K562 (cell line): Measurements from ENCODE around the gene TMEM222. TPM values are rescaled to one million over a fixed set of nuclear protein-coding genes. Genes with fewer than 3 reads are reported as not detected.
A peak's percentile ranks its signal among the peaks of the same experiment; 100 is the strongest.

Experiments used
- BRD4 ChIP-seq: fragments of 200-600 bp; sonication (generic); IDR thresholded peaks from 2 replicates; pipeline ENCODE4 v1.6.1; 2017; ENCODE audit warnings: inconsistent platforms
- EHMT2 ChIP-seq: fragments of 450-650 bp; IDR thresholded peaks from 2 replicates; pipeline ENCODE4 v1.6.1; 2018; ENCODE audit warnings: antibody characterized with exemption
- ELF1 ChIP-seq: fragments of 200-800 bp; sonication (Bioruptor generic); IDR thresholded peaks from 2 replicates; pipeline ENCODE4 v1.6.1; 2016; ENCODE audit warnings: missing genetic modification characterization, missing compliant biosample characterization
- EP300 ChIP-seq: IDR thresholded peaks from 2 replicates; pipeline ENCODE4 v1.6.1; 2012; ENCODE audit warnings: low read length, improper control_type of control experiment
- GABPB1 ChIP-seq: sonication (generic); formaldehyde crosslinking; IDR thresholded peaks from 2 replicates; pipeline ENCODE4 v1.8.0; 2022; ENCODE audit warnings: mild to moderate bottlenecking, missing genetic modification reagents
- HDAC6 ChIP-seq: IDR thresholded peaks from 2 replicates; pipeline ENCODE4 v1.6.1; 2012; ENCODE audit warnings: low read depth, mild to moderate bottlenecking, control low read depth, inconsistent platforms, low read length, moderate library complexity
- KDM5B ChIP-seq: fragments of 200-600 bp; sonication (generic); IDR thresholded peaks from 2 replicates; pipeline ENCODE4 v1.6.1; 2012; ENCODE audit warnings: low read depth, mild to moderate bottlenecking, moderate library complexity, low read length, control low read depth, inconsistent platforms; ENCODE audit not compliant: insufficient replicate concordance
- MBD2 ChIP-seq: sonication (generic); IDR thresholded peaks from 2 replicates; pipeline ENCODE4 v1.6.1; 2016; ENCODE audit warnings: low read depth, borderline replicate concordance
- POLR2G ChIP-seq: fragments of 200-400 bp; formaldehyde crosslinking; IDR thresholded peaks from 2 replicates; pipeline ENCODE4 v1.6.1; 2017; ENCODE audit warnings: low read depth, mild to moderate bottlenecking, antibody characterized with exemption, low read length, moderate library complexity
- RBM25 ChIP-seq: fragments of 200-400 bp; formaldehyde crosslinking; IDR thresholded peaks from 2 replicates; pipeline ENCODE4 v1.6.1; 2018; ENCODE audit warnings: low read length, low read depth, moderate library complexity; ENCODE audit not compliant: severe bottlenecking
- ZBED1 ChIP-seq: IDR thresholded peaks from 2 replicates; pipeline ENCODE4 v1.6.1; 2014
- ZBTB7A ChIP-seq: IDR thresholded peaks from 2 replicates; pipeline ENCODE4 v1.6.1; 2011; ENCODE audit warnings: low read depth, mild to moderate bottlenecking, low read length, moderate library complexity, borderline replicate concordance; ENCODE audit not compliant: control insufficient read depth
- ZNF184 ChIP-seq: sonication (generic); formaldehyde crosslinking; IDR thresholded peaks from 2 replicates; pipeline ENCODE4 v1.5.0; 2020; ENCODE audit warnings: missing genetic modification reagents
- ZNF217 ChIP-seq: sonication (generic); formaldehyde crosslinking; IDR thresholded peaks from 2 replicates; pipeline ENCODE4 v1.8.0; 2022; ENCODE audit warnings: mild to moderate bottlenecking, missing genetic modification reagents
- ZNF263 ChIP-seq: sonication (generic); formaldehyde crosslinking; IDR thresholded peaks from 2 replicates; pipeline ENCODE4 v1.8.0; 2022; ENCODE audit warnings: mild to moderate bottlenecking, missing genetic modification reagents, borderline replicate concordance
- ZNF507 ChIP-seq: conservative IDR thresholded peaks from 2 replicates; pipeline ENCODE4 v1.6.1; 2017; ENCODE audit warnings: missing genetic modification characterization, missing compliant biosample characterization
- polyA plus RNA-seq, 8 experiments: library from polyadenylated mRNA; depleted of rRNA in 4 of 8; stranded (reverse) in 5 of 8; unstranded in 3 of 8; fragments of >200 nt; fragmentation: Nextera tagmentation in 2 of 8; fragmentation: Illumina TruSeq in 1 of 8; extraction: Ambion mirVana in 2 of 8; extraction: Trizol in 1 of 8; gene quantifications; 2 replicates each; pipeline versions ENCODE4 v1.2.1 to v1.2.3, GENCODE V29; 2011 to 2014; ENCODE audit warnings: inconsistent platforms in 1 of 8, missing spikeins in 1 of 8
- total RNA-seq, 7 experiments: library from RNA; depleted of rRNA in 6 of 7; stranded (reverse); fragments of >200 nt in 6 of 7; fragmentation: Illumina TruSeq in 2 of 7; extraction: Trizol in 2 of 7; gene quantifications; 2 replicates each; pipeline versions ENCODE4 v1.2.1 to v1.2.3, GENCODE V29; 2011 to 2021; ENCODE audit warnings: low replicate concordance in 1 of 7
- TF ChIP-seq, protein P1 (sequence below): sonication (generic); formaldehyde crosslinking; IDR thresholded peaks from 2 replicates; pipeline ENCODE4 v1.8.0; 2022; ENCODE audit warnings: missing genetic modification reagents, mild to moderate bottlenecking, borderline replicate concordance
- TF ChIP-seq, protein P2 (sequence below): fragments of 450-650 bp; formaldehyde crosslinking; IDR thresholded peaks from 2 replicates; pipeline ENCODE4 v1.4.0; 2020; ENCODE audit warnings: mild to moderate bottlenecking, mixed read lengths

The TMEM222 gene
- total and polyA plus RNA-seq, 9 of the 15 experiments (the other 6 are each of a cell fraction or from before 2014, with no cell fraction given): 6.9 to 48.0 (median 32.8) TPM

DNA sequence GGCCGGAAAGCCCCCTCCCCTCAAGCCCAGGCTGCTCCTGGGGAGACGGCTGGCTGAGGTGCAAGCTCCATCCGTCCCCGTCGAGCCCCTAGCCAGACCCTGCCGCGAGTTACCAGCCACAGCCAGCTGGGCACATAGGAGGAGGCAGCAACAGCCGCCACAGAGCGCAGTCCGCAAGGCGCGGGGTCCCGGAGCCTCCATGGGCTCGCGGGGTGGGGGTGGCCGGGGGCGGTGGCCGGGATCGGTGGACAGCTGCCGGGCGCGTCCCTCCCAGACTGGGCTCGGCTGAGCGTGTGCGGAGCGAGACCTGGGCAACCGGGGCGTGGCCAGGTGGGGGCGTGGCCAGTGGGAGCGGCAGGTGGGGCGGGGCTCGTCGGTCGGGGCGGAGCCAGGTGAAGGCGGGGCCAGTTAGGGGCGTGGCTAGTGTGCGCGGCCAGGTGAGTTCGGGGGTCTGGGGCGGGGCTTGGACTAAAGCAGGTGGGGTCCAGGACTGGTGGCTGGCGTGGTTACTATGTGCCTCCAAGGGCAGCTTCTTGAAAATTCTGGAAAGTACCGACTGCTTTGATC, 61.2 kb downstream of the TMEM222 start, which contains the start of gene CD164L2 (continued):
- TF ChIP-seq ZNF217 (no peak), POLR2G (peak; percentile 66), EHMT2 (no peak), BRD4 (no peak), MBD2 (no peak), ZNF184 (CRISPR knock-in tag) (no peak), ZBED1 (no peak), HDAC6 (no peak), EP300 (no peak), ZNF263 (CRISPR knock-in tag) (no peak), ELF1 (tag) (no peak), ZNF507 (tag) (no peak), RBM25 (no peak), KDM5B (peak; percentile 46), ZBTB7A (peak; percentile 63; the same call in 1 of the 2 replicates), GABPB1 (CRISPR knock-in tag) (peak; percentile 51; the same call in 1 of the 2 replicates)
- TF ChIP-seq, protein P1, sequence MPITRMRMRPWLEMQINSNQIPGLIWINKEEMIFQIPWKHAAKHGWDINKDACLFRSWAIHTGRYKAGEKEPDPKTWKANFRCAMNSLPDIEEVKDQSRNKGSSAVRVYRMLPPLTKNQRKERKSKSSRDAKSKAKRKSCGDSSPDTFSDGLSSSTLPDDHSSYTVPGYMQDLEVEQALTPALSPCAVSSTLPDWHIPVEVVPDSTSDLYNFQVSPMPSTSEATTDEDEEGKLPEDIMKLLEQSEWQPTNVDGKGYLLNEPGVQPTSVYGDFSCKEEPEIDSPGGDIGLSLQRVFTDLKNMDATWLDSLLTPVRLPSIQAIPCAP: no peak
- TF ChIP-seq, protein P2, sequence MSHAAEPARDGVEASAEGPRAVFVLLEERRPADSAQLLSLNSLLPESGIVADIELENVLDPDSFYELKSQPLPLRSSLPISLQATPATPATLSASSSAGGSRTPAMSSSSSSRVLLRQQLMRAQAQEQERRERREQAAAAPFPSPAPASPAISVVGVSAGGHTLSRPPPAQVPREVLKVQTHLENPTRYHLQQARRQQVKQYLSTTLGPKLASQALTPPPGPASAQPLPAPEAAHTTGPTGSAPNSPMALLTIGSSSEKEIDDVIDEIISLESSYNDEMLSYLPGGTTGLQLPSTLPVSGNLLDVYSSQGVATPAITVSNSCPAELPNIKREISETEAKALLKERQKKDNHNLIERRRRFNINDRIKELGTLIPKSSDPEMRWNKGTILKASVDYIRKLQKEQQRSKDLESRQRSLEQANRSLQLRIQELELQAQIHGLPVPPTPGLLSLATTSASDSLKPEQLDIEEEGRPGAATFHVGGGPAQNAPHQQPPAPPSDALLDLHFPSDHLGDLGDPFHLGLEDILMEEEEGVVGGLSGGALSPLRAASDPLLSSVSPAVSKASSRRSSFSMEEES (CRISPR knock-in tag): no peak
